Measurements from ENCODE around the gene CCDC9B.

The CCDC9B gene

GRCh38 chr15:40345225-40345866 lies 4.6 kb upstream of the CCDC9B start:
- no peak for DNase-seq (ENCODE audit: low read depth)

- peak; percentile 43 for DNase-seq (ENCODE audit: low read depth)
These were observed 3.9 kb upstream of the CCDC9B start for GRCh38 chr15:40344631-40345120.

GRCh38 chr15:40344217-40344616 lies 3.5 kb upstream of the CCDC9B start:
- DNase-seq (ENCODE audit: low read depth), result no peak

GRCh38 chr15:40343512-40343911 lies 2.8 kb upstream of the CCDC9B start:
- DNase-seq (ENCODE audit: low read depth), result no peak

GRCh38 chr15:40342416-40343320 lies 1.9 kb upstream of the CCDC9B start:
- no peak for DNase-seq (ENCODE audit: low read depth)

GRCh38 chr15:40340038-40340739 lies 550 bp downstream of the CCDC9B start:
- DNase-seq (ENCODE audit: low read depth), result no peak

GRCh38 chr15:40339621-40339945 lies 1.2 kb downstream of the CCDC9B start:
- no peak for DNase-seq (ENCODE audit: low read depth)

- DNase-seq (ENCODE audit: low read depth), result no peak
These were observed 1.7 kb downstream of the CCDC9B start for GRCh38 chr15:40338921-40339620.

- DNase-seq (ENCODE audit: low read depth), result no peak
These were observed 2.6 kb downstream of the CCDC9B start for GRCh38 chr15:40338041-40338657.

GRCh38 chr15:40337597-40337996 lies 3.1 kb downstream of the CCDC9B start:
- no peak for DNase-seq (ENCODE audit: low read depth)

- DNase-seq (ENCODE audit: low read depth), result no peak
These were observed 4.0 kb downstream of the CCDC9B start for GRCh38 chr15:40336744-40337122.

- DNase-seq (ENCODE audit: low read depth), result no peak
These were observed 4.6 kb downstream of the CCDC9B start for GRCh38 chr15:40335938-40336743.

GRCh38 chr15:40334941-40335795 lies 5.6 kb downstream of the CCDC9B start:
- no peak for DNase-seq (ENCODE audit: low read depth)

GRCh38 chr15:40334541-40334940 lies 6.2 kb downstream of the CCDC9B start:
- no peak for DNase-seq (ENCODE audit: low read depth)

GRCh38 chr15:40333922-40334492 lies 6.7 kb downstream of the CCDC9B start:
- no peak for DNase-seq (ENCODE audit: low read depth)

GRCh38 chr15:40332113-40332781 lies 8.5 kb downstream of the CCDC9B start:
- DNase-seq (ENCODE audit: low read depth), result no peak

GRCh38 chr15:40331637-40332036 lies 9.1 kb downstream of the CCDC9B start:
- DNase-seq (ENCODE audit: low read depth), result no peak

GRCh38 chr15:40331026-40331425 lies 9.7 kb downstream of the CCDC9B start:
- DNase-seq (ENCODE audit: low read depth), result no peak

GRCh38 chr15:40330368-40330836 lies 10.3 kb downstream of the CCDC9B start:
- DNase-seq (ENCODE audit: low read depth), result no peak

Measured in fibroblast of the conjunctiva (primary cell).